Upper lobe of left lung (tissue), 4 donors: Measurements from ENCODE around the gene MOB3B.

Source experiments
- POLR2AphosphoS5 ChIP-seq, 2 donors: sonication (generic); formaldehyde crosslinking; IDR thresholded peaks; one replicate each; pipeline ENCODE4 v1.5.1; 2017; ENCODE audit warnings: antibody characterized with exemption in 2 of 2
- TF ChIP-seq, protein P1 (sequence below), 6 experiments: fragments of 450-650 bp in 4 of 6; fragments of 200-600 bp in 2 of 6; sonication (generic) in 2 of 6; IDR thresholded peaks; one replicate each; pipeline ENCODE4 v1.5.1; 2016 to 2019; ENCODE audit warnings: antibody characterized with exemption in 6 of 6

GRCh38 chr9:27356446-27356845 lies 173.2 kb downstream of the MOB3B start:
- no peak for TF ChIP-seq POLR2AphosphoS5 (IDR thresholded peaks at IDR 0.05)
- TF ChIP-seq, protein P1, sequence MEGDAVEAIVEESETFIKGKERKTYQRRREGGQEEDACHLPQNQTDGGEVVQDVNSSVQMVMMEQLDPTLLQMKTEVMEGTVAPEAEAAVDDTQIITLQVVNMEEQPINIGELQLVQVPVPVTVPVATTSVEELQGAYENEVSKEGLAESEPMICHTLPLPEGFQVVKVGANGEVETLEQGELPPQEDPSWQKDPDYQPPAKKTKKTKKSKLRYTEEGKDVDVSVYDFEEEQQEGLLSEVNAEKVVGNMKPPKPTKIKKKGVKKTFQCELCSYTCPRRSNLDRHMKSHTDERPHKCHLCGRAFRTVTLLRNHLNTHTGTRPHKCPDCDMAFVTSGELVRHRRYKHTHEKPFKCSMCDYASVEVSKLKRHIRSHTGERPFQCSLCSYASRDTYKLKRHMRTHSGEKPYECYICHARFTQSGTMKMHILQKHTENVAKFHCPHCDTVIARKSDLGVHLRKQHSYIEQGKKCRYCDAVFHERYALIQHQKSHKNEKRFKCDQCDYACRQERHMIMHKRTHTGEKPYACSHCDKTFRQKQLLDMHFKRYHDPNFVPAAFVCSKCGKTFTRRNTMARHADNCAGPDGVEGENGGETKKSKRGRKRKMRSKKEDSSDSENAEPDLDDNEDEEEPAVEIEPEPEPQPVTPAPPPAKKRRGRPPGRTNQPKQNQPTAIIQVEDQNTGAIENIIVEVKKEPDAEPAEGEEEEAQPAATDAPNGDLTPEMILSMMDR (IDR thresholded peaks at IDR 0.05), result no peak
